ENCODE data around the gene PPL.
"Not testable (repeated sequence)": the region's sequence is repeated elsewhere in the genome, so short reads cannot be mapped to it uniquely, and the experiment has no call there.

The PPL gene

GRCh38 chr16:4933433-4933832, 3.5 kb downstream of the PPL start:
- no peak for DNase-seq (ENCODE audit: low read depth)

- no peak for DNase-seq (ENCODE audit: low read depth)
Observed at GRCh38 chr16:4931381-4931780, 5.6 kb downstream of the PPL start.

- not testable (repeated sequence) for DNase-seq (ENCODE audit: low read depth)
Observed at GRCh38 chr16:4929619-4930018, 7.3 kb downstream of the PPL start.

- no peak for DNase-seq (ENCODE audit: low read depth)
Observed at GRCh38 chr16:4928227-4928626, 8.7 kb downstream of the PPL start.

GRCh38 chr16:4927661-4928060, 9.3 kb downstream of the PPL start:
- no peak for DNase-seq (ENCODE audit: low read depth)

GRCh38 chr16:4926928-4927327, 10.0 kb downstream of the PPL start:
- DNase-seq (ENCODE audit: low read depth) = no peak

GRCh38 chr16:4925791-4926190, 11.2 kb downstream of the PPL start:
- no peak for DNase-seq (ENCODE audit: low read depth)

GRCh38 chr16:4925293-4925607, 11.7 kb downstream of the PPL start:
- DNase-seq (ENCODE audit: low read depth) = no peak

- DNase-seq (ENCODE audit: low read depth) = no peak
Observed at GRCh38 chr16:4924593-4925292, 12.2 kb downstream of the PPL start.

GRCh38 chr16:4923853-4924252, 13.1 kb downstream of the PPL start:
- no peak for DNase-seq (ENCODE audit: low read depth)

GRCh38 chr16:4922721-4923342, 14.1 kb downstream of the PPL start:
- DNase-seq (ENCODE audit: low read depth) = no peak

GRCh38 chr16:4920826-4921225, 16.1 kb downstream of the PPL start:
- DNase-seq (ENCODE audit: low read depth) = no peak

GRCh38 chr16:4918781-4919251, 18.1 kb downstream of the PPL start:
- no peak for DNase-seq (ENCODE audit: low read depth)

GRCh38 chr16:4917117-4917516, 19.8 kb downstream of the PPL start:
- no peak for DNase-seq (ENCODE audit: low read depth)

GRCh38 chr16:4915226-4915761, 21.7 kb downstream of the PPL start:
- no peak for DNase-seq (ENCODE audit: low read depth)

- DNase-seq (ENCODE audit: low read depth) = no peak
Observed at GRCh38 chr16:4914528-4915225, 22.3 kb downstream of the PPL start.

- DNase-seq (ENCODE audit: low read depth) = no peak
Observed at GRCh38 chr16:4913774-4914525, 23.0 kb downstream of the PPL start.

- no peak for DNase-seq (ENCODE audit: low read depth)
Observed at GRCh38 chr16:4913130-4913773, 23.7 kb downstream of the PPL start.

GRCh38 chr16:4911970-4912386, 25.0 kb downstream of the PPL start:
- DNase-seq (ENCODE audit: low read depth) = no peak

- DNase-seq (ENCODE audit: low read depth) = no peak
Observed at GRCh38 chr16:4910828-4911227, 26.1 kb downstream of the PPL start.

- no peak for DNase-seq (ENCODE audit: low read depth)
Observed at GRCh38 chr16:4909825-4910224, 27.1 kb downstream of the PPL start.

- DNase-seq (ENCODE audit: low read depth) = no peak
Observed at GRCh38 chr16:4908854-4909401, 28.0 kb downstream of the PPL start.
